Measurements from ENCODE around the gene TCF4.

Gene TCF4

GRCh38 chr18:55440988-55441387 is 147.0 kb downstream of the TCF4 start:
- DNase-seq: no peak

GRCh38 chr18:55439056-55439455 is 148.9 kb downstream of the TCF4 start:
- DNase-seq: no peak

GRCh38 chr18:55435592-55435991 is 152.4 kb downstream of the TCF4 start:
- DNase-seq: no peak

- no peak for DNase-seq
Measured at GRCh38 chr18:55433648-55434047, 154.3 kb downstream of the TCF4 start.

GRCh38 chr18:55433140-55433539 is 154.9 kb downstream of the TCF4 start:
- DNase-seq: no peak

- DNase-seq: no peak
Measured at GRCh38 chr18:55432307-55433040, 155.5 kb downstream of the TCF4 start.

GRCh38 chr18:55430026-55430425 is 158.0 kb downstream of the TCF4 start:
- no peak for DNase-seq

GRCh38 chr18:55427951-55428350 is 160.0 kb downstream of the TCF4 start:
- no peak for DNase-seq

GRCh38 chr18:55425698-55426097 is 162.3 kb downstream of the TCF4 start:
- no peak for DNase-seq

GRCh38 chr18:55422456-55423180 is 165.4 kb downstream of the TCF4 start:
- no peak for DNase-seq

GRCh38 chr18:55421615-55422419 is 166.2 kb downstream of the TCF4 start:
- no peak for DNase-seq

- no peak for DNase-seq
Measured at GRCh38 chr18:55421308-55421614, 166.7 kb downstream of the TCF4 start.

GRCh38 chr18:55420665-55421307 is 167.2 kb downstream of the TCF4 start:
- no peak for DNase-seq

GRCh38 chr18:55419947-55420664 is 167.9 kb downstream of the TCF4 start:
- no peak for DNase-seq

GRCh38 chr18:55419132-55419946 is 168.7 kb downstream of the TCF4 start:
- DNase-seq: no peak

GRCh38 chr18:55418439-55418838 is 169.6 kb downstream of the TCF4 start:
- no peak for DNase-seq

- no peak for DNase-seq
Measured at GRCh38 chr18:55416791-55417190, 171.2 kb downstream of the TCF4 start.

GRCh38 chr18:55415258-55415871 is 172.6 kb downstream of the TCF4 start:
- peak; percentile 61 for DNase-seq

- no peak for DNase-seq
Measured at GRCh38 chr18:55414475-55414874, 173.5 kb downstream of the TCF4 start.

- DNase-seq: no peak
Measured at GRCh38 chr18:55413474-55413873, 174.5 kb downstream of the TCF4 start.
